Tibial nerve (tissue), 4 donors: ENCODE measurements around the gene TRIM49.
"Not testable (repeated sequence)": the region's sequence is repeated elsewhere in the genome, so short reads cannot be mapped to it uniquely, and the experiment has no call there.

ENCODE experiments used
- EP300 ChIP-seq, 2 donors: sonication (generic); formaldehyde crosslinking; IDR thresholded peaks; one replicate each; pipeline ENCODE4 v1.6.1; 2017; ENCODE audit warnings: antibody characterized with exemption in 2 of 2, mild to moderate bottlenecking in 1 of 2
- POLR2A ChIP-seq, 2 donors: fragments of 450-650 bp; IDR thresholded peaks; one replicate each; pipeline ENCODE4 v1.6.1; 2017; ENCODE audit warnings: antibody characterized with exemption in 2 of 2, mild to moderate bottlenecking in 2 of 2, moderate library complexity in 2 of 2
- TF ChIP-seq, protein P1 (sequence below), 5 experiments: fragments of 200-600 bp in 3 of 5; fragments of 450-650 bp in 2 of 5; sonication (generic) in 3 of 5; IDR thresholded peaks; one replicate each; pipeline ENCODE4 v1.5.1; 2016 to 2019; ENCODE audit warnings: antibody characterized with exemption in 5 of 5, mild to moderate bottlenecking in 3 of 5, moderate library complexity in 2 of 5

DNA sequence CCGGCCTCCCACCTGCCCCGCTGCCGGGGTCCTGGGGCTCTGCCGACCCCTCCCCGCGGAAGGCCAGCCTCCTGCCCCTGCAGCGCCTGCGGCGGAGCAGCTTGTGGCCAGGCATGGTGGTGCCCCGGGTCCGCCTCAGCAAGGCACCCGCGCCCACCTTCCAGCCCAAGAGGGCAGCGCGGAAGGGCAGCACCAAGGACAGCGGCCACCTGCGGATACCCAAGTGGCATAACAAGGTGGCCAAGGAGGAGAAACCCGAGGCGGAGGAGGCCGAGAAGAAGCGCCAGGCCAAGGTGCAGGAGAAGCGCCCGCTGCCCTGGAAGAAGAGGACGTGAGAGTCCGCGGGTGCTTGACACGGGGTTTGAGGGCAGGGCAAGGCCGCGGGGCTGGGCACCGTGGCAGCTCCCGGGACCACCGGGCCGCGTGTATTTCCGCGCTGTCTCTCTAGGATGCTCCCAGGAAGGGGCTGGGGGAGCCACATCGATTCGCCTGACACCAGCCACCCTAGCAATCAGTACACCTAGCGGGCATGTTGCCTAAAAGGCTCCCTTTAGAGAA, 20.8 kb downstream of the TRIM49 start:
- TF ChIP-seq, protein P1, sequence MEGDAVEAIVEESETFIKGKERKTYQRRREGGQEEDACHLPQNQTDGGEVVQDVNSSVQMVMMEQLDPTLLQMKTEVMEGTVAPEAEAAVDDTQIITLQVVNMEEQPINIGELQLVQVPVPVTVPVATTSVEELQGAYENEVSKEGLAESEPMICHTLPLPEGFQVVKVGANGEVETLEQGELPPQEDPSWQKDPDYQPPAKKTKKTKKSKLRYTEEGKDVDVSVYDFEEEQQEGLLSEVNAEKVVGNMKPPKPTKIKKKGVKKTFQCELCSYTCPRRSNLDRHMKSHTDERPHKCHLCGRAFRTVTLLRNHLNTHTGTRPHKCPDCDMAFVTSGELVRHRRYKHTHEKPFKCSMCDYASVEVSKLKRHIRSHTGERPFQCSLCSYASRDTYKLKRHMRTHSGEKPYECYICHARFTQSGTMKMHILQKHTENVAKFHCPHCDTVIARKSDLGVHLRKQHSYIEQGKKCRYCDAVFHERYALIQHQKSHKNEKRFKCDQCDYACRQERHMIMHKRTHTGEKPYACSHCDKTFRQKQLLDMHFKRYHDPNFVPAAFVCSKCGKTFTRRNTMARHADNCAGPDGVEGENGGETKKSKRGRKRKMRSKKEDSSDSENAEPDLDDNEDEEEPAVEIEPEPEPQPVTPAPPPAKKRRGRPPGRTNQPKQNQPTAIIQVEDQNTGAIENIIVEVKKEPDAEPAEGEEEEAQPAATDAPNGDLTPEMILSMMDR (IDR thresholded peaks at IDR 0.05), result not testable (repeated sequence)
- TF ChIP-seq POLR2A, EP300 (IDR thresholded peaks at IDR 0.05): not testable (repeated sequence)
